IPS-NIHi11 (cell line): Measurements from ENCODE around the gene MYL12B.
"Not testable (repeated sequence)": the region's sequence is repeated elsewhere in the genome, so short reads cannot be mapped to it uniquely, and the experiment has no call there.

Experiments
- DNase-seq: peaks from one replicate; pipeline ENCODE4 v3.0.0; 2012; ENCODE audit warnings: mixed read lengths, low spot score

The MYL12B gene

GRCh38 chr18:3261373-3262233, at the start of gene MYL12B:
TSS of gene MYL12B (plus strand) at chr18:3262133. CDS start at chr18:3272899, 10,766 bp downstream.
- DNase-seq: peak; percentile 88

- DNase-seq: no peak
These were observed 49.3 kb upstream of the MYL12B start for GRCh38 chr18:3212657-3213056.

GRCh38 chr18:3213300-3214059, 48.5 kb upstream of the MYL12B start:
- DNase-seq: no peak

GRCh38 chr18:3214855-3215637, 46.9 kb upstream of the MYL12B start:
- no peak for DNase-seq

GRCh38 chr18:3216987-3217386, 44.9 kb upstream of the MYL12B start:
- DNase-seq: no peak

- DNase-seq: peak; percentile 60
These were observed 43.8 kb upstream of the MYL12B start for GRCh38 chr18:3217948-3218647.

GRCh38 chr18:3218819-3219218, 43.1 kb upstream of the MYL12B start:
- DNase-seq: no peak

GRCh38 chr18:3219241-3219630, 42.7 kb upstream of the MYL12B start:
- no peak for DNase-seq

GRCh38 chr18:3219631-3220335, 42.1 kb upstream of the MYL12B start, which contains the start of gene MYOM1:
TSS of gene MYOM1 (minus strand) at chr18:3219968. CDS start at chr18:3215223, 4,745 bp downstream.
- no peak for DNase-seq

GRCh38 chr18:3220868-3221267, 41.1 kb upstream of the MYL12B start:
- not testable (repeated sequence) for DNase-seq

GRCh38 chr18:3221496-3221895, 40.4 kb upstream of the MYL12B start:
- DNase-seq: no peak

GRCh38 chr18:3223356-3223755, 38.6 kb upstream of the MYL12B start:
- no peak for DNase-seq

GRCh38 chr18:3224223-3224622, 37.7 kb upstream of the MYL12B start:
- DNase-seq: no peak

GRCh38 chr18:3225588-3225987, 36.3 kb upstream of the MYL12B start:
- no peak for DNase-seq

- DNase-seq: no peak
These were observed 35.9 kb upstream of the MYL12B start for GRCh38 chr18:3226048-3226447.

GRCh38 chr18:3230401-3231334, 31.3 kb upstream of the MYL12B start:
- peak; percentile 43 for DNase-seq

- no peak for DNase-seq
These were observed 28.9 kb upstream of the MYL12B start for GRCh38 chr18:3233004-3233403.

GRCh38 chr18:3233433-3234168, 28.3 kb upstream of the MYL12B start:
- no peak for DNase-seq

GRCh38 chr18:3234457-3234856, 27.5 kb upstream of the MYL12B start:
- DNase-seq: no peak
